GM19395 (cell line): ENCODE results near the gene PHOSPHO2.

Experiments used
- ATAC-seq: cut with Tn5 transposase; IDR thresholded peaks from one replicate; pipeline ENCODE4 v1.9.1; 2021; ENCODE audit warnings: mild to moderate bottlenecking, moderate library complexity; ENCODE audit not compliant: unreplicated experiment

PHOSPHO2 gene

GRCh38 chr2:169715379-169716237, 21.3 kb downstream of the PHOSPHO2 start:
- ATAC-seq: no peak

DNA sequence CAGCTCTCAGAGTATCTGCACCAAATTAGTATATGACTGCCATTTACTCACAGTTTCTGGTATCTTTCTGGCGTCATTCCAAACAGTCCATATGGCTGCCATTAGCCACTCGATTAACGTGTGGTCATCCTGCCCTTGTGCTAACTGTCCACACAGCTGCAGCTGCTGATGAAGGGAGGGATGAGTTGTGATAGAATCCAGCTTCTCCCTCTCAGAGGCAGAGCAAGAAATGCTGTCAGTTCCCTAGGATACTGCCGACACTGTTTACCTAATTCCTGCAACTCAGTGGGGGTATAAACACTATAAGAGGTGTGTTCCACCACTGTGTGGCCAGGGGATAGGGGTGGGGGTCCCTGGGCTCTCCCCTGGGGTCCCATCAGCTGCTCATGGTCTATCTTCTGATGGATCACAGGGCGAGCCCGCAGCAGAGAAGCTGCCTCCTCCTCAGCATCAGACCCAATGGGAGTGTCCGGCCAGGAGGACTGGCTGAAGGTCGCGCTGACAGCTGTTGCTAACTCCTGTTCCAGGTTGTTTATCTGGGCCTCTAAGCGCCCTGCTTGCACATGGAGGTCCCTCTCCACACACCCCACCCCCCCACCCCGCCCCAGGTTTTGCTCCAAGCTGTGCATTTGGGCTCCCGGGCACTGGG, 22.1 kb downstream of the PHOSPHO2 start:
- ATAC-seq: no peak

GRCh38 chr2:169716938-169717690, 22.8 kb downstream of the PHOSPHO2 start:
- no peak for ATAC-seq

DNA sequence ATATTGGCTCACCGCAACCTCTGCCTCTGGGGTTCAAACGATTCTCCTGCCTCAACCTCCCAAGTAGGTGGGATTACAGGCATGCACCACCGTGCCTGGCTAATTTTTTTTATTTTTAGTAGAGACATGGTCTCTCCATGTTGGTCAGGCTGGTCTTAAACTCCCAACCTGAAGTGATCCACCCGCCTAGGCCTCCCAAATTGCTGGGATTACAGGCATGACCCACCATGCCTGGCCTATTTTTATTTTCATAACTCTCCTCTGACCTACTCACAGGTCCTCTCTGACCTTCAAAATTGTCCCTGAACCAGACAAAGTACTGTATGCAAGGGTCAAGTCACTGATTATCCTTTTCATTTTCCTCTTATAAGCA, 23.4 kb downstream of the PHOSPHO2 start:
- no peak for ATAC-seq

GRCh38 chr2:169718930-169719504, 24.7 kb downstream of the PHOSPHO2 start:
- no peak for ATAC-seq

DNA sequence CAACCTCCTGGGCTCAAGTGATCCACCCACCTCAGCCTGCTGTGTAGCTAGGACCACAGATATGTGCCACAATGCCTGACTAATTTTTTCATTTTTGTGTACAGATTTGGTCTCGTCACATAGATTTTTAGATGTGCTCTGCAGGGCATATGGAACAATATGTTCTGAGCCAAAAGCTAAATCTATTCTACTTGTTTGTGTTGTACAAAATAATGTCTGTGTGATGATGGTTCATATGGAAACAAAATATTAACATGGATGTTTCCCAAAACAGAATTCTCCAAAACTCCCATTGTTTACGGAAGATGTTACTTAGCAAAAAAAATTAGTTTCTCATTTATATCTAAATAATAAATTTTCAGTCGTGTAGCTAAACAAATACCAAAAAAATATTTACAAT, 26.7 kb downstream of the PHOSPHO2 start:
- no peak for ATAC-seq

DNA sequence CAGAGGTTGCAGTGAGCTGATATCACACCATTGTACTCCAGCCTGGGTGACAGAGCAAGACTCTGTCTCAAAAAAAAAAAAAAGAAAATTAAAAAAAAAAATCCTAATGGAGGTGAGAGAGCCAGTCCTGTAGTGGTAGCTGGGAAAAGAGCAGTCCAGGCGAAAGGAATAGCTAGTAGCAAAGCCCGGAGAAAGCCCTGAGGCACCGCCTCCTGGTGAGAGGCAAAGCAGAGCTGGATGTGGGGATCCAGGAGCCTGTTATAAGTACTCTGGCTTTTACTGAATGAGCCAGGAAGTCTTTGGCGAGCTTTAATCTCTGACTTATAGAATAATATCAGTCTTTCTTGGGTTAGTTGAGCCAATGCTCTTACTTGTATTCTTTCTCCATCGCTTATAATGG, 32.8 kb downstream of the PHOSPHO2 start:
- no peak for ATAC-seq

GRCh38 chr2:169729274-169729605, 35.0 kb downstream of the PHOSPHO2 start:
- no peak for ATAC-seq

DNA sequence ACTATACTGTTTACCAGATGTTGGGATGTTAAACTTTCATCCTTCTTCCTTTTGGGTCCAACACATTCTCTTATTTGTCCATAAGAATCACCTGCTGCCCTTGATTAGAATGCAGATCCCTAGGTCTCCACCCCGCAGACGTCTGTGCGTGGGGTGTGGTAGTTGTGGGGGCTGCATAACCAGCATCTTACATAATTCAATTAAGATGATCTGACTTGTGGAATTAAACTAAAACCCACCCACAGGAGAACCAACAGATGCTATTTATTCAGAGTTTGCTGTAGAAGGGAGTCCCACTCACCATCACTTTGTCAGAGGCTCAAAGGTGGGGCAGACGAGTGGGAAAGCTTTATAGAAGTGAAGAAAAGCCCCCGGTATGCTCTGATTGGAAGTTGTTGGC, 37.8 kb downstream of the PHOSPHO2 start:
- no peak for ATAC-seq

GRCh38 chr2:169732583-169733358, 38.5 kb downstream of the PHOSPHO2 start:
- no peak for ATAC-seq

- ATAC-seq: peak; percentile 44
Measured at GRCh38 chr2:169734169-169734847, 40.0 kb downstream of the PHOSPHO2 start.

DNA sequence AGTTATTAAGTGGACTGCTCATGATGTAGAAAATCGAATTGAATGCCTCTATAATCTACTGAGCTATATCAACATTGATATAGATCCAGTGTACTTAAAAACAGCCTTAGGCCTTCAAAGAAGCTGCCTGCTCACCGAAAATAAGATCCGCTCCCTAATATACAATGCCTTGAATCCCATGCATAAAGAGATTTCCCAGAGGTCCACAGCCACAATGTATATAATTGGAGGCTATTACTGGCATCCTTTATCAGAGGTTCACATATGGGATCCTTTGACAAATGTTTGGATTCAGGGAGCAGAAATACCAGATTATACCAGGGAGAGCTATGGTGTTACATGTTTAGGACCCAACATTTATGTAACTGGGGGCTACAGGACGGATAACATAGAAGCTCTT, 41.4 kb downstream of the PHOSPHO2 start:
- no peak for ATAC-seq

GRCh38 chr2:169736902-169737301, 42.6 kb downstream of the PHOSPHO2 start:
- no peak for ATAC-seq

GRCh38 chr2:169738566-169739229, 44.4 kb downstream of the PHOSPHO2 start:
- no peak for ATAC-seq

GRCh38 chr2:169739351-169739750, 45.1 kb downstream of the PHOSPHO2 start:
- no peak for ATAC-seq

DNA sequence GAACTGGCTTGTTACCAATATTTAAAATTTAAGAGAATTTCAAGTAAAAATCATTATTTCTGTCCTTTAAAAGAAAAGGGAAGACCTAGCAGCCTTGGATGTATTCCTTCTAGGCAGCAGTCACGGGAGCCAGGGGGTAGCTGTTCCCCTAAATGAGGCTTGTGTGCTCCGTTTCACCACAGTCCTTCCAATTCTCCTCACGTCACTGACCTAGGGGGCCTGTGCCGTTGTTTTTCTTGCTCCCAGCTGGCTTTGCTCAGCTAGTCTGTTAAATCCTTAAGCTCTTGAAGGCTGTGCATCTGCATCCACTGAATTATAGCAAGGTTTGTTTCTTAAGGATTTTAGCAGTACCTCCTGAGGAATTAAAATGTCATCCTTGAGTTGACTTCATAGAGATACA, 49.3 kb downstream of the PHOSPHO2 start:
- ATAC-seq: no peak

DNA sequence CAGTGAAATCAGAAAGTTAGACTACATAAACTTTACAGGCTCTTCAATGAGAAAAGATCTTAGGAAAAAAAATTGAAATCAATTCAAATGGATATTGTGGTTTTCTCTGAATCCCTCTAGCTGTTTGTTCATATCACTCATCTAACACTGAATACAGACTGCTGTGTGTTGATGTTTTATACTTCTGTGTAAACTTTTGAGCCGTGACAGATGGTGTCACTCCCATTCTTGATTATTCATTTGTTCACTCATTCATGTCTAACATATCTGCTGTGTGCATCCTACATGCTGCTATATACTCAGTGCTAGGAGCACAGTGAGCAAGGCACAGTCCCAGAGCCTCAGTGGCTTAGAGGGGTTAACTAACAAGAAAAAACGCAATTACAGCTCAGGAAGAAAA, 52.0 kb downstream of the PHOSPHO2 start:
- no peak for ATAC-seq

DNA sequence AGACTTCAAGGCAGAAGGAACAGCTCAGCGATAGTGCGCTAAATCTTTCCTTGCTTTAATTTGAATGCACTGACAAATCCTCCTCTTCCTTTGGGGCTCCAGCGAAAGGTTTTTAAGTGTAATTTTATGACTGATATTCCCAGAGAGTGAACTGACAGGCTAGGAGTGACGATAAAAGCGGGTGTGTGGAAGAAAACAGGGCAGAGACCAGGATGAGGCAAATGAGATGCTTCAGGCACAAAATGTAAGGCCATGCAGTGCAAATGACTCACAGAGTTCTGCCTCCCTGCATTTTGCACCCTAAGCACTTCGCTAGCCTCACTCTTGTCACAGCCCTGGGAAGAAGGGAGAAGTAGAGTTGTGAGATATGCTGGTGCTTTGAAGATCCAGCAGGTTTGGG, 54.0 kb downstream of the PHOSPHO2 start:
- ATAC-seq: no peak
